ENCODE results near the gene LRGUK.

The LRGUK gene

DNA sequence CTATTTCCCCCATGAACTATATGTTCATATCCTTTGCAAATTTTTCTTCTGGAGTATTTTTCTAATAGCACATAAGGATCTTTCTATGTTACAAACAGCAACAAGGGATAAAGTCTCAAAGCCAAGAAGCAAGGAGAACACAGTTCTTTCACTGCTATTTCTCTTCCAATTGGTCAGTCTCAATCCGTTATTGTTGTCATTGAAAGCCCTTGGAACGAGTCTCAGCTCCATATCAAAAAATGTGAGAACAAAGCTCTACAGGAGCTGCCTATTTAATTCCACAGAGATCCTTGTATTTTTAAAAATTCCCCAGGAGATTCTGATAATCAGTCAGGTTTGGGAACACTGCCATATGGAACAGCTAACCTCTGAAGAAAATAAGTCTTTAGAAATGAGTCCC, 173.8 kb downstream of the LRGUK start:
- no peak for DNase-seq (ENCODE audit: low spot score)

DNA sequence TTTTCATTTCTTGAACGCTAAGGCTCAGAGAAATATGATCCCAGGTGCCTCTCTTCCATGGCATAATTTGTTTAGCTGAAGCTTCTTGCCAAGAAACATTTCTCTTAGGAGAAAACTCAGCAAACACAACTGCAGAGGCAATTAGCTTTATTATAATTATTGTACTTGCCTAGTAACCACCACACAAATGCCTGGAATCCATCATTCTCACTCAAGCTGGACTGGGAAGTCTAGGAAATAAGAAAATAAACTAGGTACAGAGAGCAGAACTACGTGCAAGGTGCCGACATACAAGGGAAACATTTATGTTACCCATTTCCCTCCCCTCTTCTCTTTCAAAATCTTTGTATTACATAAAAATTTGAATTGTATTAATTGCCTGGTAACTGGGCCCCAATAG, 174.5 kb downstream of the LRGUK start:
- DNase-seq (ENCODE audit: low spot score) = no peak

- DNase-seq (ENCODE audit: low spot score) = peak; percentile 13
Observed at GRCh38 chr7:134302120-134302519, 175.0 kb downstream of the LRGUK start.

DNA sequence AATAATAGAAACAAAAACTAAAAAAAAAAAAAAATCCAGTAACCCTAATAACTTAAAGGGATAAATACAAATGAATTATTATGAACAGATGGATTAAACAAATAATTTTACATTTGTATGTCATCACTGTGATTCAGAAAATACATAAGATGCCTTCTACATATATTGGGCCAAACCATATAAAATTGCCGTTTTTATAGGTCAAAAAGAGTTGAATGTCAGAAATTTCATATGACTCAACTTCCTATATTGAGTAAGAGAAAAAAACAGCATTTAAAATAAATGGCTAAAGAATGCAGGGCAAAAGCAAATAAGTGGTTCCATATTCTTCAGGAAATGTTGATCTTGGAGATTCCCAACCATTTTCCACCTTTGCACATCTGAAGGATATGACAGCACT, 180.2 kb downstream of the LRGUK start:
- no peak for DNase-seq (ENCODE audit: low spot score)

GRCh38 chr7:134308548-134308947, 181.4 kb downstream of the LRGUK start:
- DNase-seq (ENCODE audit: low spot score) = no peak

- DNase-seq (ENCODE audit: low spot score) = no peak
Observed at GRCh38 chr7:134311807-134312206, 184.7 kb downstream of the LRGUK start.

GRCh38 chr7:134312717-134313116, 185.6 kb downstream of the LRGUK start:
- no peak for DNase-seq (ENCODE audit: low spot score)

- no peak for DNase-seq (ENCODE audit: low spot score)
Observed at GRCh38 chr7:134313543-134313942, 186.4 kb downstream of the LRGUK start.
